Fibroblast of mammary gland (primary cell): ENCODE data around the gene STPG2.

Source experiments
- DNase-seq: peaks from one replicate; pipeline ENCODE4 v3.0.0-alpha.2; 2010; ENCODE audit warnings: low read depth
- H3K4me3 ChIP-seq: 2 replicates; pipeline ENCODE4 v1.5.1; 2011; ENCODE audit warnings: low read depth, mild to moderate bottlenecking, low read length, moderate library complexity; ENCODE audit not compliant: control insufficient read depth
- CTCF ChIP-seq: conservative IDR thresholded peaks from 2 replicates; pipeline ENCODE4 v1.5.1; 2011; ENCODE audit warnings: low read depth, low read length, inconsistent platforms; ENCODE audit not compliant: control insufficient read depth, insufficient read depth

Gene STPG2

GRCh38 chr4:98166731-98167041, 23.4 kb upstream of the STPG2 start:
- no peak for DNase-seq
- no peak for TF ChIP-seq CTCF

DNA sequence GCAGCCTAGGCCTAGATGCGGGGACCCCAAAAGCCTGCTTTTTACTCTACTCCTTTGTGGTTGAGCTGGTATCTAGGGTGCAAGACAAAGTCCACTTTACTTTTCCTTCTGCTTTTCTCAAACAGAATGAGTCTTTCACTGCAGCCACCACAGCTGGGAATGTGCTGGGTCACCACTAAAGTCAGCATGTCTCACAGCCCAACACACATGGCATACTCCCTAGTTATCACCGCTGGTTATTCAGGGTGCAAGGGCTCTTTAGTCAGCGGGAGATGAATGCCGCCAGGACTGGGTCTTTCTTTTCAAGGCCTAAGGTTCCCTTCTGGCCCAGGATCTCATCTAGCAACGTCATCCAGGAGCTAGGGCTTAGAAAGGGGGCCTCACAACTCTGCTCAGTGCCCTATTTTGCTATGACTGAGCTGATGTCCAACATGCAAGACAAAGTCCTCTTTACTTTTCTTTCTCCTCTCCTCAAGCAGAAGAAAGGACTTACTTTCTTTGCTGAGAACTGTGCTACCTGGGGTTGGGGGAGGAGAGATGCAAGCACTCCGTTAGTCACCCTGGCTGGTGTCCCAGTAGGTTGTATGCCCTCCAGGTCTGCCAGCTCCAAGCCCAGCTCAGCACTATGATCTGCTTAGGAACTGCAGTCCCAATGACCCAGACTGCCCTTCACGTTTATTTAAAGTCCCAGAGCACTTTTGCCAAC, 22.9 kb upstream of the STPG2 start:
- DNase-seq: peak; percentile 25
- H3K4me3 ChIP-seq: no peak overlapping the region
- no peak for TF ChIP-seq CTCF

More at GRCh38 chr4:98166731-98167041, 23.4 kb upstream of the STPG2 start:
- no peak overlapping the region for H3K4me3 ChIP-seq

- no peak for TF ChIP-seq CTCF
- no peak for DNase-seq
- H3K4me3 ChIP-seq: no peak overlapping the region
Observed at GRCh38 chr4:98162696-98163095, 19.4 kb upstream of the STPG2 start.

DNA sequence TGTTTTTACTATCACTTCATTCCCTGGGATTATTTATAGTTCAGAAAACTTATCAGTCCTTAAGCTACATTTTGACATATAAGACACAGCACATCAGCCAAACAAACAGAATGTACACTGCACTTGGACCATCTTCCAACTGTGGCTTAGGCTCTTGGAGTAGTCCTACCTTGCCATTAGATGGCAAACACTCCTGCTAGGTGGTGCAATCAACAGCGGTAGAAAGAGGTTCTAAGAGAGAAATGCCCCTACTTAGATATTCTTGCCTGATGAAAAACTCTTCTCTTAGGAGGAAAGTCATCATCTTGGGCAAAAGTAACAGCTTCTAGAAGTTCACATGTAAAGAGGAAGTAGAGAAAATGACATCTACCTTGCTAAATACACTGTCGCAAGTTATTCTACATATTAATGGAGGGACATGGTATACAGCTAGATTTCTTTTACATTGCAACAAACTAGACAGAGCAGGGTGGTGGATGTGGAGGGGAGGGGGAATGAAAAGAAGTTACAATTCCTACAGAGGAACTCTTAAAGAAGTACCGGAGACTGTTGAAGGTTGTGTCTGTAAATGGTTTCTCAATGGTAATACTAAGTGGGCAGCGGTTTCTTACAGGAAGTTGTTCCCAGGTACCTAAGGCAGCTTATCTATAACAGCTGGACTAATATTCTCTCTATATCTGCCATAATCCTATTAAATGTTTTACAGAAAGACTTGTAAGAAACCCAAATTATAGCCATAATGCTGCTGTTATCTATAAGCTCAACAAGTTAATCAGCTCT, 8.1 kb upstream of the STPG2 start:
- H3K4me3 ChIP-seq: no peak overlapping the region
- DNase-seq: no peak
- TF ChIP-seq CTCF: no peak

DNA sequence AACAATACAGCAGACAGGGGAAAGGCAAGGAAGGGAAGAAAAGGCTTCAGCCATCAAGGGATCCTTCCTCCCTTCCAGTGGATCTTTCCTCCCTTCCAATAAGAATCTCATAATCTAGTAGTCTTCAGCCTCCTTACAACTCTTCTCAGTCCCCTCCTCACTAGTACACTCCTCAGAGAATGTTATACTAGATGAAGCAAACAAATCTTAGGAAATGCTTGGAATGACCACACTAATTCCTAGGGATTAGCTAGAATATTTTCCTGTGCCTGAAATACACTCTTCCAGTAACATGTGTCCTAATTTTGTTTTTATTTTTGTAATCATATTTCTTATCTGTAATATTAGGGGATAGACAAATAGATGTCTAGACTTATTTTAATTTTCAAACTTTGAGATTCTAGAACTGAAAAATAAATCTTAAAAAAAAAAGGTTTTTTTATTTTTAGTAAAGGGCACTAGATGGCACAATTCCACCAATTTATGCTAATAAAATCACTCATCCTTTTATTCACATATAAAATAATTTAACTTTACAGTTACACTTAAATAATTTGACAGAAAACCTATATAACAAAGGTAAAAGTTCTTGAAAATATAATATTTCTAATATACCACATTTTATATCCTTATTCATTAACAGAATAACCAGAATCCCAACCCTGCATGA, 7.0 kb upstream of the STPG2 start:
- peak; percentile 21 for TF ChIP-seq CTCF
- H3K4me3 ChIP-seq: no peak overlapping the region
- peak; percentile 28 for DNase-seq

DNA sequence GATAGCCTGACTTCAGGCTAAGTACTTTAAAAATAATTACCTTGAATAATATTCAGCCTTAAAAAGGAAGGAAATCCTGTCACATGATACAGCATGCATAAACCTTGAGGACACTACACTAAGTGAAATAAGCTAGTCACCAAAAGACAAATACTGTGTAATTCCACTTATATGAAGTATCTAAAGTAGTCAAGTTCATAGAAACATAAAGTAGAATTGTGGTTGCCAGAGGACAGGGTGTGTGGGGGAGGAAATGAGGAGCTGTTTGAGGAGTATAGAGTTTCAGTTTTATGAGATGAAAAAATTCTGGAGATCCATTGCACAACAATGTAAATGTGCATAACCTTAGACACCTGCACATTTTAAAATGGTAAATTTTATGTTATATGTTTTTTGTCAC, 5.6 kb upstream of the STPG2 start:
- TF ChIP-seq CTCF: no peak
- H3K4me3 ChIP-seq: no peak overlapping the region
- DNase-seq: no peak
